Panc1 (cell line): ENCODE results near the gene DGAT2. TPM values are rescaled to one million over a fixed set of nuclear protein-coding genes. Genes with fewer than 3 reads are reported as not detected.

Source experiments
- ATAC-seq: fragments of 200-7000 bp; cut with Tn5 transposase; 2 replicates; pipeline ENCODE4 v1.9.1; 2020; ENCODE audit warnings: mild to moderate bottlenecking, moderate library complexity
- BruUV-seq: library from RNA; stranded (reverse); fragments of 400-500 nt; replicated peaks from 2 replicates; lab custom pipeline; 2021; lab: Mats Ljungman, UMichigan
- CTCF ChIA-PET: fragments of 300-600 bp; sonication (Branson Sonifier 250); formaldehyde crosslinking; loops from one replicate; lab custom pipeline; 2022; ENCODE audit warnings: antibody characterized with exemption; lab: Charles Lee
- POLR2A ChIA-PET: fragments of 300-600 bp; sonication (Branson Sonifier 250); formaldehyde crosslinking; loops from one replicate; lab custom pipeline; 2022; ENCODE audit warnings: antibody characterized with exemption; lab: Charles Lee
- DNase-seq: peaks from one replicate; pipeline ENCODE4 v3.0.0-alpha.2; 2010; ENCODE audit warnings: low read depth, low spot score
- H3K27ac ChIP-seq: 2 replicates; pipeline ENCODE4 v1.5.1; 2011; ENCODE audit warnings: mild to moderate bottlenecking, low read length, inconsistent platforms
- H3K27me3 ChIP-seq: fragments of 200-500 bp; sonication (Bioruptor generic); 2 replicates; pipeline ENCODE4 v1.6.0; 2014; ENCODE audit warnings: low read length, inconsistent platforms; ENCODE audit not compliant: control insufficient read depth, insufficient read depth
- H3K36me3 ChIP-seq: fragments of 200-500 bp; sonication (Bioruptor generic); 2 replicates; pipeline ENCODE4 v1.5.1; 2014; ENCODE audit warnings: inconsistent platforms, mild to moderate bottlenecking, low read length, moderate library complexity; ENCODE audit not compliant: control insufficient read depth, insufficient read depth
- H3K4me1 ChIP-seq: 2 replicates; pipeline ENCODE4 v1.5.1; 2011; ENCODE audit warnings: inconsistent platforms, mild to moderate bottlenecking, low read length, moderate library complexity; ENCODE audit not compliant: control insufficient read depth, insufficient read depth
- H3K4me3 ChIP-seq, 2 experiments: 2 replicates each; pipeline ENCODE4 v1.5.1; 2011 to 2012; ENCODE audit warnings: low read depth in 2 of 2, low read length in 2 of 2, mild to moderate bottlenecking in 2 of 2, inconsistent platforms in 1 of 2, moderate library complexity in 1 of 2
- H3K9me3 ChIP-seq: fragments of 200-500 bp; sonication (Bioruptor generic); 2 replicates; pipeline ENCODE4 v1.5.1; 2014; ENCODE audit warnings: low read depth, mild to moderate bottlenecking, inconsistent platforms, low read length, moderate library complexity; ENCODE audit not compliant: control insufficient read depth, insufficient read depth
- POLR2AphosphoS5 ChIP-seq: IDR thresholded peaks from 2 replicates; pipeline ENCODE4 v1.6.1; 2012; ENCODE audit warnings: mild to moderate bottlenecking, low read depth, low read length, moderate library complexity
- SIN3A ChIP-seq: IDR thresholded peaks from 2 replicates; pipeline ENCODE4 v1.6.1; 2012; ENCODE audit warnings: low read depth, mild to moderate bottlenecking, low read length, moderate library complexity, borderline replicate concordance; ENCODE audit not compliant: insufficient read depth
- TCF7L2 ChIP-seq: IDR thresholded peaks from 2 replicates; pipeline ENCODE4 v1.6.1; 2011; ENCODE audit warnings: mild to moderate bottlenecking, low read depth, low read length, inconsistent platforms
- in situ Hi-C: cut with HindIII; loops from 2 replicates; pipeline ENCODE4 v1.10.0; 2016; ENCODE audit warnings: low sequenced_read_pairs, low pct_unique_long_range_greater_than_20kb
- intact Hi-C: fragments of 100-400 bp; cut with micrococcal nuclease; formaldehyde crosslinking; loops from one replicate; pipeline ENCODE4 v1.10.0; 2022; ENCODE audit not compliant: unreplicated experiment
- total RNA-seq: library from RNA; stranded (reverse); gene quantifications from one replicate; pipeline ENCODE4 v1.2.1, GENCODE V29; 2021; ENCODE audit not compliant: unreplicated experiment
- TF ChIP-seq, protein P1 (sequence below), 2 experiments: IDR thresholded peaks; 2 replicates each; pipeline ENCODE4 v1.6.1; 2011 to 2012; ENCODE audit warnings: low read depth in 2 of 2, control low read depth in 1 of 2, low read length in 1 of 2, mild to moderate bottlenecking in 1 of 2, moderate library complexity in 1 of 2; ENCODE audit not compliant: insufficient read depth in 1 of 2
- TF ChIP-seq, protein P2 (sequence below): fragments of 450-650 bp; IDR thresholded peaks from 2 replicates; pipeline ENCODE4 v1.5.1; 2017; ENCODE audit warnings: mild to moderate bottlenecking

The DGAT2 gene
- total RNA-seq, 1 experiment from 2014 or later: 19.2 TPM

DNA sequence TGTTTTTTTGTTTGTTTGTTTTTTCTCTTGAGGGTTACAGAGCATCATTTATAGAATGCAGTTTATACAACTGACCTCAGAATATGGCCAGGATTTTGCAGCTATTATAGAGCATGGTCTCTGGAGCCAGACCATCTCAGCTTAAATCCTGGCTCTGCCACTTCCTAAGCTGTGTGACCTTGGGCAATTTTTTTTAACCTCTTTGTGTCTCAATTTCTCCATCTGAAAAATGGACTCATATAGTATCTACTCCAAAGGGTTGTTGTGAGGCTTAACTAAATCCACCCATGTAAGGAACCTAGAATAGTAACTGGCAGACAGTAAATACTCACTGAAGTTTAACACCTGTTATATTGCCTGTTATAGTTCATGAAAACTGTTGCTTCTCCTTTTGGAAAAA is 8.3 kb upstream of the DGAT2 start:
- no peaks in the 10 kb centered on the region for H3K36me3 ChIP-seq
- in situ Hi-C loops (no loop called here), intact Hi-C loops (no loop called here)
- no peaks in the 10 kb centered on the region for H3K9me3 ChIP-seq
- ATAC-seq (no peak), DNase-seq (no peak)
- BruUV-seq: no TSS peak
- H3K27ac ChIP-seq: no peak overlapping the region
- H3K4me1 ChIP-seq: no peaks in the 10 kb centered on the region
- CTCF ChIA-PET: interaction anchor here (0.6 kb wide), 1 partner anchor 561 kb away, joined by 8 read pairs; no protein-coding TSS in a partner anchor
- TF ChIP-seq TCF7L2 (no peak), SIN3A (no peak)
- H3K4me3 ChIP-seq: no peak overlapping the region
- H3K27me3 ChIP-seq: no peaks in the 10 kb centered on the region
- POLR2A ChIA-PET: interaction anchor here (0.7 kb wide), 1 partner anchor 66 kb away, joined by 3 read pairs; no protein-coding TSS in a partner anchor

DNA sequence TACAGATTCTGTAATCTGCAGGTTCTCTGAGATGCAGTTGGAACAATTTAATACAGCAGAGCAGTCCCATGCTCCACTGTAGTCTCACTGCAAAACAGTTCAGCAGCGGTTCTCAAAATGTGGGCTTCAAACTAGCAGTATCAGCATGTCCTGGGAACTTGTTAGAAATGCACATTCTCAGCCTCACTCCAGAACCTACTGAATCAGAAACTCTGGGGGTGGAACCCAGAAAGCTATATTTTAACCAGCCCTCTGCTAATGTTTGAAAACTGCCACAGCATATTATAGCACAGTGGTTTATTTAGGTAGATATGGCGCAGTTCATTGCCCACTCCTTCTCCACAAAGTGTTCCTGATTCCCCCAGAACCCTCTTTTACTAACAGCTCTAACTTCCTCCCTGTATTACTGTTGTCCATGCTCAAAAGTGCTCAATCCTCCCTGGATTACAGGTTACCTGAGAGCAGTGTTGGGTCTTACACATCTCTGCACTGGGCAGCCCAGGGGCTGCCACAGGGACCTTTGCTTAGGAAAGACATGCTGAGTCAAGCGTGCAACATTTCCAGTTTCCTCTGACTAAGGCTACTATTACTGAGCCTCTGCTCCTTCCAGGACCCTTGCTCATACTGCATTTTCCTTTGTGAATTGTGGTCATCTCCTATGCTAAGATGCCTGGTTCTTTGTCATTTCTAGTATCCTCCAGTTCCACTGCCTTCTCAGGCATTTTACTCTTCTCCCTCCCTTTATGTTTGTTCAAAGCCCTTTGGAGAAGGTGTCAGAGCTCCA is 7.7 kb upstream of the DGAT2 start:
- H3K4me3 ChIP-seq: no peak overlapping the region
- in situ Hi-C loops (no loop called here), intact Hi-C loops (no loop called here)
- DNase-seq (no peak), ATAC-seq (no peak)
- H3K4me1 ChIP-seq: no peaks in the 10 kb centered on the region
- no peaks in the 10 kb centered on the region for H3K36me3 ChIP-seq
- H3K27me3 ChIP-seq: no peaks in the 10 kb centered on the region
- no peaks in the 10 kb centered on the region for H3K9me3 ChIP-seq
- BruUV-seq: no TSS peak
- ChIA-PET POLR2A (no interaction called here), CTCF (no interaction called here)
- no peak for TF ChIP-seq SIN3A
- TF ChIP-seq TCF7L2: no peak
- TF ChIP-seq POLR2AphosphoS5: no peak
- TF ChIP-seq, protein P1, sequence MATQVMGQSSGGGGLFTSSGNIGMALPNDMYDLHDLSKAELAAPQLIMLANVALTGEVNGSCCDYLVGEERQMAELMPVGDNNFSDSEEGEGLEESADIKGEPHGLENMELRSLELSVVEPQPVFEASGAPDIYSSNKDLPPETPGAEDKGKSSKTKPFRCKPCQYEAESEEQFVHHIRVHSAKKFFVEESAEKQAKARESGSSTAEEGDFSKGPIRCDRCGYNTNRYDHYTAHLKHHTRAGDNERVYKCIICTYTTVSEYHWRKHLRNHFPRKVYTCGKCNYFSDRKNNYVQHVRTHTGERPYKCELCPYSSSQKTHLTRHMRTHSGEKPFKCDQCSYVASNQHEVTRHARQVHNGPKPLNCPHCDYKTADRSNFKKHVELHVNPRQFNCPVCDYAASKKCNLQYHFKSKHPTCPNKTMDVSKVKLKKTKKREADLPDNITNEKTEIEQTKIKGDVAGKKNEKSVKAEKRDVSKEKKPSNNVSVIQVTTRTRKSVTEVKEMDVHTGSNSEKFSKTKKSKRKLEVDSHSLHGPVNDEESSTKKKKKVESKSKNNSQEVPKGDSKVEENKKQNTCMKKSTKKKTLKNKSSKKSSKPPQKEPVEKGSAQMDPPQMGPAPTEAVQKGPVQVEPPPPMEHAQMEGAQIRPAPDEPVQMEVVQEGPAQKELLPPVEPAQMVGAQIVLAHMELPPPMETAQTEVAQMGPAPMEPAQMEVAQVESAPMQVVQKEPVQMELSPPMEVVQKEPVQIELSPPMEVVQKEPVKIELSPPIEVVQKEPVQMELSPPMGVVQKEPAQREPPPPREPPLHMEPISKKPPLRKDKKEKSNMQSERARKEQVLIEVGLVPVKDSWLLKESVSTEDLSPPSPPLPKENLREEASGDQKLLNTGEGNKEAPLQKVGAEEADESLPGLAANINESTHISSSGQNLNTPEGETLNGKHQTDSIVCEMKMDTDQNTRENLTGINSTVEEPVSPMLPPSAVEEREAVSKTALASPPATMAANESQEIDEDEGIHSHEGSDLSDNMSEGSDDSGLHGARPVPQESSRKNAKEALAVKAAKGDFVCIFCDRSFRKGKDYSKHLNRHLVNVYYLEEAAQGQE (IDR thresholded peaks at IDR 0.05; ENCODE audit: insufficient read depth in 1 of 2, low read depth in 2 of 2, low read length in 1 of 2): no peak
- TF ChIP-seq, protein P2, sequence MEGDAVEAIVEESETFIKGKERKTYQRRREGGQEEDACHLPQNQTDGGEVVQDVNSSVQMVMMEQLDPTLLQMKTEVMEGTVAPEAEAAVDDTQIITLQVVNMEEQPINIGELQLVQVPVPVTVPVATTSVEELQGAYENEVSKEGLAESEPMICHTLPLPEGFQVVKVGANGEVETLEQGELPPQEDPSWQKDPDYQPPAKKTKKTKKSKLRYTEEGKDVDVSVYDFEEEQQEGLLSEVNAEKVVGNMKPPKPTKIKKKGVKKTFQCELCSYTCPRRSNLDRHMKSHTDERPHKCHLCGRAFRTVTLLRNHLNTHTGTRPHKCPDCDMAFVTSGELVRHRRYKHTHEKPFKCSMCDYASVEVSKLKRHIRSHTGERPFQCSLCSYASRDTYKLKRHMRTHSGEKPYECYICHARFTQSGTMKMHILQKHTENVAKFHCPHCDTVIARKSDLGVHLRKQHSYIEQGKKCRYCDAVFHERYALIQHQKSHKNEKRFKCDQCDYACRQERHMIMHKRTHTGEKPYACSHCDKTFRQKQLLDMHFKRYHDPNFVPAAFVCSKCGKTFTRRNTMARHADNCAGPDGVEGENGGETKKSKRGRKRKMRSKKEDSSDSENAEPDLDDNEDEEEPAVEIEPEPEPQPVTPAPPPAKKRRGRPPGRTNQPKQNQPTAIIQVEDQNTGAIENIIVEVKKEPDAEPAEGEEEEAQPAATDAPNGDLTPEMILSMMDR: no peak
- no peak overlapping the region for H3K27ac ChIP-seq

DNA sequence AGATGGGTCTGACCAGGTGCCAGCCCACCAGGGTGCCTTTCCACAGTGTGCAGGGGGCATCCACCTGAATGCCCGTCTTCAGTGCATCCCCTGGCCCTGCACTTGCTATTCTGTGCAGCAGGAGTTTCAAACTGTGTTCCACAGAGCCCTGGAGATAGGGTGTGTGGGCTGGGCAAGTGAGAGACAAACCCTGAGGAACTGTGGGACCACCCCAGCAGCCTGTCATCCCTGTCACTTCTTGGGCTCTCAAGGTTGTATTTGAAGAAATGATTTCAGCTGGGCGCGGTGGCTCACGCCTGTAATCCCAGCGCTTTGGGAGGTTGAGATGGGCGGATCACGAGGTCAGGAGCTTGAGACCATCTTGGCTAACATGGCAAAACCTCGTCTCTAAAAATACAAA is 6.4 kb upstream of the DGAT2 start:
- no peaks in the 10 kb centered on the region for H3K36me3 ChIP-seq
- H3K4me1 ChIP-seq: no peaks in the 10 kb centered on the region
- in situ Hi-C loops: no loop called here
- intact Hi-C loops: no loop called here
- no peaks in the 10 kb centered on the region for H3K27me3 ChIP-seq
- no peaks in the 10 kb centered on the region for H3K9me3 ChIP-seq
- TF ChIP-seq, protein P2: no peak
- TF ChIP-seq, protein P1 (IDR thresholded peaks at IDR 0.05; ENCODE audit: insufficient read depth in 1 of 2, low read depth in 2 of 2, low read length in 1 of 2): no peak
- no peak for TF ChIP-seq TCF7L2
- TF ChIP-seq SIN3A: no peak
- no peak for TF ChIP-seq POLR2AphosphoS5
- POLR2A ChIA-PET: no interaction called here
- DNase-seq (no peak), ATAC-seq (no peak)
- H3K27ac ChIP-seq: no peak overlapping the region
- BruUV-seq: no TSS peak
- H3K4me3 ChIP-seq: no peak overlapping the region
- CTCF ChIA-PET: no interaction called here
